GM18907 (cell line): ENCODE data around the gene MEDAG.

Experiments
- ATAC-seq: cut with Tn5 transposase; IDR thresholded peaks from one replicate; pipeline ENCODE4 v1.9.1; 2021; ENCODE audit warnings: mild to moderate bottlenecking, moderate library complexity; ENCODE audit not compliant: unreplicated experiment

MEDAG gene

DNA sequence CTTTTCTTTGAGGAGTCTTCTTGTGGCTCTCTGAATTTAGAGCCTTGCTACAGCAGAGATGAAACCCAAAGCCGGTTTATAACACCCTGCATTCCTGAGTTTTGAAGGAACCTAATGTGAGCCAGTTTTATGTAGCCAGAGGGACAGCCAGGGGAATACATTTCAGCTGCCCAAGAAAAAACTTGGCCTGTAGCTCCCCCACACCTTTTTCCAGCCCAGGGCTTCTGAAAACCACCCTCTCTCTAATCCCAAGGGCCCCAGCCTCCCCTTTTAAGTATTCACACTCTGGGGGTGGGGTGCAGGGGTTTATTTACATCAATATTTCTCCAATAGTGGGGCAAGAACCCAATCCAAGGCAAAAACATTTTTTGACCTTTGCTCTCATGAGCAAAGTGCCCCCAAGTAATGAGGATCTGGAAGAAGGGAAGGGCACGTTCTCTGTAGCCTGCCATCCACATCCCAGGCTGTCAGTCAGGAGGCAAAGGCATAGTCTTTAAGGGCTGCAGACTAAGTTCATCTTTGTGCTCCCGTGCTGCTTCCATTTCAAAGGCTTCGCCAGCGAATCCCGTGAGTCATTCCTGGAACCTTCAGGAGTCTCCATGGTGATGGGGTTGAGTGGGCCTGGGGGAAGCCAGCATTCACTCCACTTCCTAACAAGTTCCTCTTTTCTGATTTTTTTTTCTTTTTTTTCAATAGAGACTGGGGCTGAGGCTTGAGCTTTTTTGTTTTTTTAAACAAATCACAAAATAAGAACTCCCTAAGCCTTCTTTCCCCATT, 33.2 kb upstream of the MEDAG start:
- ATAC-seq: no peak

DNA sequence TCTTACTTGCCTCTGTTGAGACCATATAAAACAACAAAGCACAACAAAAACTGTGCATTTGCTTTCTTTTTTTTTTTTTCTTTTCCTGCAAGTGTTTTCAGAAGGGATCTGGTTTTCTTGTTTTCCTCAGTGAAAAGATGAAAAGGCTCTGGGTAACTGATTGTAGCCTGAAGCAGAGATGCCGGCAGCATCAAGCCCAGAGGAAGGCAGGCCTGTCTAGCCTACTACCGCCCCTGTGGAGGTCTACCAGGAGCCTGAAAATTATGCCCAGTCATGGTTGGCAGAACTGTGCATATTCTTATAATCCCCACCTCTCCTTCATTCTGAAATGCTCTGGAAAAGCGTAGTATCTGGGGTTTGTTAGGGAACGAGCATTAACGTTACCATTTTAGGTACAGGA, 32.6 kb upstream of the MEDAG start:
- ATAC-seq: no peak

DNA sequence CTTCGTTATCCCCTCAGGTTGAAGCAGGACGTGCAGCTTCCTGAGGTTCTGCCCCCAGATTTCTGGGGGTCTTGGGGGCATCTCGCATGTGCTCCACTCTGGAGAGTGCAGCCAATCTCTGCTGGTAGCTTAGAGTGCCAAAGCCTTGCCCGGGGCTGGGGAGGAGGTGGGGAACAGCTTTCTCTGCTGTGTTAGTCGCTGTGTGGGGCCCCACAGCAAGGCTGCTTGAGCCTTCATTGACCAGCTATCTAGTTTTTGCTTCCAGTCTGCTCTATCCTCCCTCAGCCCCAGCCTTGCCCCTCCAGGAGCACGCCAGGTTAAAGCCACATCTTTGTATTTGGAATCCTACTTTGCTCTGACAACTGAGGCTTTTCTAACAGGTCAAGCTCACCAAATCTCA, 32.0 kb upstream of the MEDAG start:
- ATAC-seq: no peak

DNA sequence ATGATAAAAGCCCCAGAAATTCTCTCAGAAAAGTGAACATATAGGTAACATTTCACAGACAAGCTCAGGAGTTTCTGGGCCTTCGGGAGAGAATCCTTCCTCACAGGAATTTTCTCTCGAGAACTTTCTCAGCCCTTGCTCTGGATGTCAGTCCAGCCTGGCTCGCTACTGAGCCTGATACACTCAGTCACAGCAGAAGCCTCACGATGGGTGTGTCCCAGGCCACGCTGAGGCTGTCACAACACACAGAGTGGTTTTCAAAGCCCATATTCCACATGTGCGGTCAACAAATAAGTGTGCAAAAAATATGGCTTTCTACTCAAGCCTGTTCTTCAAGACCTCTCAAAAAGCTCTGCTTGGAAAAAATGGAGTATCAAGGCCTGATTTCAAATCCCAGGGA, 31.5 kb upstream of the MEDAG start:
- no peak for ATAC-seq

DNA sequence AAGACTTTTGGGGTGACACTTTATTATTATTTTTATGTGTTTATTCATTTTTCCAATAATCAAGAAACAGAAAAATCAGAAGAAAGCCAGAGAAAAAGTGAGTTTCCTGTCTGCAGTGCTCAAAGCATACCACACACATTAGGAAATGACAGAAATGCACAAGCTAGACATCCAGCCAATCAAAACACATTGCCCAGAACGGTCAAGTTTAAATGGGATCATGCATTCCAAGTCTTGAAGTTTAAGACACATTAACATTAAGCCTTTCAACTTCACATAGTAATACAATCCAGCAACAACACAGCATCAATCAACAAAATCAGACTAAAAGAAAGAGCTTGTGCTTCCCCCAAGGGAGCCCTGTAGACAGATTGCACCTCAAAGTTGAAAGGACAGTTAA, 28.7 kb upstream of the MEDAG start:
- ATAC-seq: no peak

DNA sequence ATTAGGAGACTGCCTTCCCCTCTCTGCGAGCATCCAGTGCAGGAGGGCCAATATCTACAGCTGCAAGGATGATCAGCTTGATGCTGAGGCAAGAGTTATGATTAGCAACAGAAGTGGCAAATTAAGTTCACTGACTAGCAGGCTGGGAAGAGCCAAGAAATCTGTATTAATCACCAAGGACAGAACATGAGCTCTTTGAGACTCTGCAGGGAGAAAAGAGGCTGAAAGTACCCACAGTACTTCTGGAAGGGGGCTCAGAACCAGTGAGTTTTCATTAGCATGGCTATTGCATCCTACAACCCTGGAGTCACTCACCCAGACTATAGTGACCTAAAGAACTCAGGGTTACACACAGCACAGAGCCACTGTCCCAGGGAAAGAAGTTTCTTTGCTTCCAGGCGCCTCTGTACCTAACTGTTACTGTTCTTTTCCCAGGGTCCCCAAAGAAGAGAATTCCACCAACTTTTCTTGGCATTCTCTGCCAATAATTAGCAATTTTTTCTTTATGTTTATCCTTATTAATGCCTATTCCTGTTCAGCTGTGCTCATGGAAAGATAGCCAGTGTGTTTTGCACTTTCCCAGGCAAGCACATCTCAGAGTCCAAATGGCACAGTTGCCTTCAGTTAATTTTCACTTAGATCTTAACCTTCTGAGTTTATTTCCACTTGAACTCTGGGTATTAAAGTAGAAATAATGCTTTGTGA, 25.8 kb upstream of the MEDAG start:
- ATAC-seq: no peak

DNA sequence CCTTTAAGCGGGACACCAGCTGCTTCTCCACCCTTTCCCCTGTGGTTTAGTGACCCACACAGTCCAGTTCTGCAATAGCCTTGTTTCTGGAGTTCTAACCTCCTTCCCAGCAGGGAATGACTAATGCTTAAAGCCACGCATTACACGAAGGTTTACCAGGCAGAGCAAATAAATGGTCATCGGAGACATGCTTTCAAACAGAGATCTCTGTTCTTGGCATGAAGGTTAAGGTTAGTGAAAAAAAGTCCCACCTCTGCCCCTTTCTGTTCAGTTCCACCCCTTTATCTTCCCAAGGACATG, 25.3 kb upstream of the MEDAG start:
- ATAC-seq: no peak

DNA sequence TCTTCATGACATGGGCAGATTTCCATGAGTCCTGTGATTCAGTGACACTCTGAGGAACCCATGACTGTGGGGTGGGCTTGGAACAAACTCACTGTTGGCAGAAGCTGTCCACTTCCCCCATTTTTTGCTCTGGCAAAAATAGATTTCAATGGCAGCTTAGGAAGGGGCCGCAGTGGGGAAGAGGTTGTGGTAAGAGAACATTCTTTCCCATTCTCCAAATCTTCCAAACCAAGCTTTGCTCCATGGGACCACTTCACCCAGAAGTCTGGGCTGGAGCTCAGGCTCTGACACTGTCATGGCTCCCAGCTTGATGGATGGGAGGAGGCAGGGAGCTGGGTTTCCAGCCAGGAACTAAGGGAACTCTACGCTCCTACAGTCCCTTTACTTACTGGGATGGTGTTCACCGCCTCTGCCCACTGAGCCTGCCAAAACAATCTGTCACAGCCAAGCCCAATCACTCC, 24.9 kb upstream of the MEDAG start:
- ATAC-seq: no peak

DNA sequence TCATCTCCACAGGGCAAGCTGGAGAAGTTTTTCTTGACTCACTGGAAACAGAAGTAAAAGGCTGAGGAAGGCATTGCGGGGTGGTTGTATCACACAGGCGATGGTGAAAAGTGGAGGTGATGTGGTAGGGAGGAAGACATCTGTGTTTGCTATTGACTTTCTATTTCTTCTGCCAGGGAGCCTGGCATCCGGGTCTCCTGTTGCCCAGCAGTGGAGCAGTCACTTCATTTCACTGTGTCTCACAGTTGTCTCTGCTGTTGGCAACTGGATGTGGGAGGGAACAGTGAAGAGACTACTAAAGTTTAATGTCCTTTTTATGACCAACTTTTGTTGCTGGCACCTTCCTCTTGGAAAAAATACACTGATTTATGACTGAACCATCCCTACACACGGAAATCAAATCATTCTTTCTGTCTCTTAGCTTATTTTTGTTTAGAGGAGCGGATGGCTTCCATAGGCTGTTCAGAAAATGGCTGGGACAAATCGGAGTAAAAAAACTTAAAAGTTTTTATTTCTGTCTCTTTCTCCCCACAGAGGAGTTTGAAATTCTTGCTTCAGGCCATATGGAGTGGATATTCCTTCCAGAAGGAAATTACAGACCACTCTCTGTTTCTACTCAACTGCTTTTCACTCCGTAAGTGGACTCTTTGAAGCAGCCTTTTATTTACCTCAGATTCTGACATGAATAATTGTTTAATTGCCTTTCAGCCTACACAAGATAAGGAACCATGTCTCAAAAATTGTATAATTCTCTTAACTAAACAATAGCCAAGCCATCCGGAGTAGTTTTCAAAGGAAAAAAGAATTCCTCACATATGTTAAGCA, 23.8 kb upstream of the MEDAG start:
- ATAC-seq: no peak

DNA sequence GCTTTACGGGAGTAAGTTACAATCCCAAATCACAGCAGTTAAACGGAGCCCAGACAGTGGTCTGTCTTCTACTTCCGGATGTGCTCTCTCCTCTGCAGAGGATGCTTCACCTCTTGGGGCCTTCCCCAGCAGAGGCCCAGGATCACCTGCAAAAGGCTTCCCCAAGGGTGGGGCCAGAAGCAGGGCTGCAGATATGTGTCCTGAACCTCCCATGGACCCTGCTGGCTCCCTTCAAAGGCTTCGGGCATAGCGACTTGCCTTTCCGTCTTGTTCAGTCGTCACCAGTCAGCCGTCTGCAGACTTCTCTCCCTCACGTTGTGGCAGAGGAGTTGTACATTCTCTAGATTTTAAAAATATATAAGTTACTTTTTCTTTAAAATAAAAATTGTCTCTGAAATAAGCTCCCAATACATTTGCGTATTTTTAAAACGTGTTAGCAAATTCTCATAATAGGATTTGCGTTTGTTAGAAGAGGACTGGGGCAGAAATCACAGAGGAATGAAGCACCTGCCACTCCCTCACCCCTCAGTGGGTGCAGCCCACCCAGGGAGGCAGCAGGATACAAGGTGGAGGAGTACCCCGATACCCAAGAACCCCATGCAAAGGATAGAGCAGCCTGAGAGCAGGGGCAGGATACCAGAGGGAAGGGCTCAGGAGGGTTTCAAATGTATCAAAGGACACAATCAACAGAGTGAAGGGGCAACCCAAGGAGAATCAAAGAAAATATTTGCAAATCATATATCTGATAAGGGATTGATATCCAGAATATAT, 22.9 kb upstream of the MEDAG start:
- no peak for ATAC-seq

DNA sequence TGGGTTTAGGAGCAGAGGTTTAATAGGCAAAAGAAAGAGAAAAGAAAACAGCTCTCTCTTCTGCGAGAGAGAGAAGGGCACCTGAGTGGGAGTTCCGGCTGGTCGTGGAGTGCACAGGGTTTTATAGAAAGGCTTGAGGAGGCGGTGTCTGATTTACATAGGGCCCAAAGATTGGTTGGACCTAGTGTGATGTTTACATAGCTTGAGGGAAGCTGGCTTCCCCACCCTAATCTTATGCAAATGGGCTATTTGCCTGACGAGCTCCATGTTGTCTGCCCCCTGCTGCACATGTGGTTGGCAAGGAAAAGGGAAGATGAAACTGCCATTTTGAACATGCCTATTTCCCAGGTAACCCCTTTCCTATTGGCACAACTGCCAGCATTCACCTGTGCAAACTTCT, 21.5 kb upstream of the MEDAG start:
- no peak for ATAC-seq

DNA sequence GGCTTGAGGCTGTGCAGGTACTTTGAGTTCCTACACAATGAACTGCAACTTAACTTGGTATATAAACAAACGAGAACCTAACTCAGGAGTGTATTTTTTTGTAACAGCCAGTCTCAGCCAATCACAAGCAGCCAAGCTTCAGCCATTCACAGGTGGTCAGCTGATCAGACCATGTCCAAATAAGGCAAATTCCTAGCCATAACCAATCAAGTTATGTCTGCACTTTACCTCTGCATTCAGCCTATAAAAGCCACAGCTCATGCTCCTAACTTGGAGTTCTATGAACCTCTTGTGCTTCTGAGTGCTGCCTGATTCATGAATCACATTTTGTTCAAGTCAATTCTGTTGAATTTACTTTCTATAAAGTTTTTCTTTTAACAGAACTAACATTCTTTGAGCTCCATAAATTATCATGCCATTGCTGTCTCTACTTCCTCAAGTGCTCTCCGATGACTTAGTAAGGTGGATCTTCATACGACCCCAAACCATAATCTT, 16.8 kb upstream of the MEDAG start:
- ATAC-seq: no peak

DNA sequence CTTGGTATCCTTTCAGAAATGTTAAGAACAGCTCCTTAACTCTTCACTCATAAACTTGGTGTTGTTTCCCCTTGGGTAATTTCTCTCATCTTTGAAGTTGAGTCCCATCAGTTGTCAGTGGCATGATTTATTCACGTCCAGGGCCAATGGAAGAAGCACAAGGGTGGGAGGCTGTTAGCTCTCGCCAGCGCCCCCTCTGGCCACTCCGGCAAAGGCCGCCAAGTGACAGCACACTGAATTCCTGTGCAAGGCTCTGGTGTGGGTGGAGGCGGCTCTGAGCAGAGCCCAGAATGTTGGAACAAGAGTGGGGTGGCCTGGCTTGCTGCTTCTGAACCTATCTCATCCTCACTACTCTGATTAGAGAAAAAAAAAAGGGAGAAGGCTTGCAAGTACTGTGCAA, 13.1 kb upstream of the MEDAG start:
- no peak for ATAC-seq

DNA sequence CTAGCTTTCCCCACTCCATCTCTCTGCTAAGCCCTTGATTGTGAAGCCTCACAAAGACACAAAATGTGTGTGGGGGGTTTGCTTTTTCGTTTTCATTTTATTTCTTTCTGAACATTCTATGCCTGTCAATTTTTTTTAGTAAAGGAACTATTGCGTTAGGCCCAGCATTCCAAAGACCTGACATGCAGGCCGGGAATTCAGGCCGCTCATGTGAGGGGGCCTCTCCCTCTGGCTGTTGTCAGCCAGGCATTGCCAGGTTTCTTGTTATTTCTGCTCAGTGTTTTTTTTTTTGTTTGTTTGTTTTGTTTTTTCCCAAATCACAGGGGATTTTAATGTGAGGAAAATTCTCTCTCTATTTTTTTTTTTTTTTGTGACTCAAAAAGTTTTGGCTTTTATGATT, 10.3 kb upstream of the MEDAG start:
- no peak for ATAC-seq

DNA sequence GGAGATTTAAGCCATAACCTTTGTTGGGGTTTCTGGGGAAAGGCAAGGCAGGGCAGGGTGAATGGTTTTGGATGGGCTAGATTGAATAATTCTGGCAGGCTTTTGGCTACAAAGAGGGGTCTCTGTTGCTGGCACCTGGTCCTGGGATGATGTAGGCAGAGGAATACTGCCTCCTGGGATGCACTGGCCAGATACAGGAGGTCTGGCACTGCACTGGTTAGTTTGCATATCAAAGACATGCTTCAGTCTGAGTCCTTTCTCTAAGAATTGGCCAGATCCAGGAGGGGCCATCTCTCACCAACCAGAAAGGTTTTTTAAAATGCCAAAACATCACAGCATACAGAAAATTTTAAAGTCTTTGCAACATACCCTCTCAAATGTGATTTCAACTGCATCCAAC, 8.0 kb upstream of the MEDAG start:
- no peak for ATAC-seq

DNA sequence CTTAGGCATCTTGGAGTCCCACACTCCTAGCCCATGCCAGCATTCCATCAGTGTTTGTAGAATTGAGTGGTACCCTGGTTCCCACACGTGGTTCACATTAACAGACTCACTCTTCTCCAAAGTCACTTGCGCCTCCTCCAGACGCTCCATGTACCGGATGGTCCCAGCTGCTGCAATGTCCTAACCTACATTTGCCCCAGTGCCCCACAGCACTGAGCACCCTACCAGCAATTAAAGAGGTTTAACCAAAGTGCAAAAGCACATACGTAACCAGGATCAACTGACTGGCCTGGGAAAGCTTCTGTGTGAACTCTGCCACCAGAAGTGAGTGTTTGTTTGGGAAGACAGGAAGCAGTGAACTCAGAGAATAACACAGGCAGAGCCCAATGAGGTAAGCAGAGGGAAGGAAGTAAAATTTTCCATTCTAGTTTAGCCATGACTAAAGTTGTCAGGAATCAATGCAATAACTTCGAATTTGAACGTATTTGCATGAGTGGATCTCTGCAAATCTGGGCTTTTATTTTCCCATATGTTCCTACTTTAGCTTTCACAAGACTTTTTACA, 7.3 kb upstream of the MEDAG start:
- ATAC-seq: no peak

DNA sequence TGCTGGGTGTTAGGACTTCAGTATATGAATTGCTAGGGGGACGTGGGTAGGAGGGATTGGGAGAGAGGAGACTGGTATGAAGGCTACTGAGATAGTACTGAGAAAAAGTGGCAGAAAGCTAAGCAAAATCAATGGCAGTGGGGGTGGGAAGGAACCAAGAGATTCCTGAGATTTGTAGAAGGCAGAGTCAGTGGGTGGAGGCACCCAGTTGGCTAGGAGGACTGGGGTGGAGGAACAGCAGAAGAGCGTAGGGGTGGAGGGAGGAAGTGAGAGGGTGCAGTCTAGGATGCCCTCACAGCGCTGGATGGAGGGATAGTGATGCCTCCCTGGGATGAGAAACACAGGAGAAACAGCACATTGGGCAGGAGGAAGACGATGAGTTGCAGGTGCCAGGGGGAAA, 5.6 kb upstream of the MEDAG start:
- no peak for ATAC-seq

DNA sequence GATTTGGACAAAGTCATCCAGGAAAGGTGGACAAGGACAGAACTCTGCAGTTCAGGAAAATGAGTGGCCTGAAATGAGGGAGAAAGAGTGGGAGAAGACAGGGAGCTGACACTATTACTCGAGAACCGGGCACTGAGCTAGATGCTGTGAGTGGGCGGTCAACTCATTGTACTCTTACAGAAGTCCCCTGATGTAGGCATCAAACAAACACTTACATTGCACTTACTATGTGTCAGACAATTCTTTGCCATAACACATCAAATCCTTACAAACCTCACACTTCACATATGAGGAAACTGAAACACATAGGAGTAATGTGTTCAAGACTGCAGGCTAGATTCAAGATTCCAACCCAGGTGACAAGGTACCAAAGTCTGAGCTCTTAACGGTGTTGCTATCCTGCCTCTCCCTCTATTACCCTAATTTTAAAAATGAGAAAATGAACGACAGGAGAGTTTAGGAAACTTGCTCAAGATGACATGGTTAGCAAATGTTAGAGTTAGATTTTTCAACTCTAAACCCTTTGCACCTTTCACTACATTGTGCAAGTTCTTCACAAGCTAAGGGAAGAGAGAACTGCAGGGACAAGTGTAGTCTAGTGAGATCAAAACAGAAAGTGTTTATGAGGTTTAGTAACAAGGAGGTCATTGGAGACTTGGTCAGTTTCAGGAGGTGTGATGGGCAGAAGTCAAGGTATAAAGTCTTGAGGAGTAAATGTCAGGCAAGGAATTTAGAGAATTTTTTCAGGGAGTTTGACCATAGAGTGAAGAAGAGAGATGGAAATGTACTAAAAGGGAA, 4.9 kb upstream of the MEDAG start:
- ATAC-seq: no peak

DNA sequence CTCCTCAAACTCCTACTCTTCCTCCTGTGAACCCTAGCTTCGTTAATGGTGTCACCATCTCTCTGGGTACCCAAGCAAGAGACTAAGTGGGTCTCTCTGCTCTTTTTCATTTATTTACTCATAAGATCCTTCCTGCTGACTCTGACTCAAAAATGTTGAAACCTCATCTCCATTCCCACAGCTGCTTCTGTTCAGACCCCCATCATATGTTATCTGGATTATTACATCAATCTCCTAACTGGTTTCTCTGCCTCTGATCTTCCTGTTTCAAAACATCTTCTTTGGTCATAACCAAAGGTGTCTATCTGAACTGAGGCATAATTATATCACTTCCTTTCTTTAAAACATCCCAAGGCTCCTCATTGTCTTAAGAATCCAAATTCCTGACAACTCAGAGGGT, 2.0 kb upstream of the MEDAG start:
- no peak for ATAC-seq
